Measurements from ENCODE around the gene DUSP1. TPM values are rescaled to one million over a fixed set of nuclear protein-coding genes. Genes with fewer than 3 reads are reported as not detected.

Gene DUSP1
- total and polyA plus RNA-seq, 7 donors: 99.9 to 1,033 (median 449) TPM

DNA sequence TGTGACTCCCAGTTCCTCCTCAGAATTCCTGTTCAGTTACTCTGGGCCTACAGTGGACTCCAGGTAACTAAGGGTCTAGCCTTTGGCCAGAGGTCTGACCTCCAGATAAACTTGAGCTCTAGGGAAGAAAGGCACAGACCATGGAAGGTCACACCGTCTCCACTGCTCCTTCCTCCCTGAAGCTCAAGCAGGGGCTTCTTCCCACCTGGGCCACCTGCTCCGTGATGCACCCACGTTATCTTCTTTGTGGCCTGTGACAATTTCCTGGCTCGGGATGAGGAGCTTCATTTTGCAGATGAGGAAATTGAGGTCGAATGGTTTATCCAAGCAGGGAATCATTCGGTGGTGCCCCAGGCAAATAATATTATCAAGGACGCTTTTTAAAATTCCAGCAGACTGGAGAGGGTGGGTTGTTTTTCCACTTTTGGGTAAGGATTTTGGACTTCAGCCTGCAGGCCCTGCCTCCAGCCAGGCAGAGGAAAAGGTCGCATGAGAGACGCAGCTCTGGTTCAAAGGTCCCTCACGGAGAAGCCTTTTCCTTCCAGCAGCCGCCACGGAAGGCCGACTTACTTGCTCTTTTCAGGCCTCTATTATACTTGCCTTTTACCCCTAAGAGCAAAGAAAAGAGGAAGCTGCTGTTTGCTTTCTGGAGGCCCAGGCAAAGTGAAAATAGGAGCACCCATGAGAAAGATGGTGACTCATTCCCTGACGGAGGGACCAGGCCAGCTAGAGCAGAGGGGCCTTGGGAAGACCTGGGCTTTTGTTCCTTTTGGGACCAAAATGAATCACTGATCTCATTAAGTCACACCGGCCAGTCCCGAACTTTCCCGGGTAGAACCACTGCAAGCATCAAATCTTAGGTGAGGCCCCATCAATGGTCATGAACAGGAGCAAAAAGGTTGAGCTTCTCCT lies 22.8 kb upstream of the DUSP1 start:
- WGBS, 2 donors: 81 to 88% methylated on average over 17 of the region's 17 CpGs

DNA sequence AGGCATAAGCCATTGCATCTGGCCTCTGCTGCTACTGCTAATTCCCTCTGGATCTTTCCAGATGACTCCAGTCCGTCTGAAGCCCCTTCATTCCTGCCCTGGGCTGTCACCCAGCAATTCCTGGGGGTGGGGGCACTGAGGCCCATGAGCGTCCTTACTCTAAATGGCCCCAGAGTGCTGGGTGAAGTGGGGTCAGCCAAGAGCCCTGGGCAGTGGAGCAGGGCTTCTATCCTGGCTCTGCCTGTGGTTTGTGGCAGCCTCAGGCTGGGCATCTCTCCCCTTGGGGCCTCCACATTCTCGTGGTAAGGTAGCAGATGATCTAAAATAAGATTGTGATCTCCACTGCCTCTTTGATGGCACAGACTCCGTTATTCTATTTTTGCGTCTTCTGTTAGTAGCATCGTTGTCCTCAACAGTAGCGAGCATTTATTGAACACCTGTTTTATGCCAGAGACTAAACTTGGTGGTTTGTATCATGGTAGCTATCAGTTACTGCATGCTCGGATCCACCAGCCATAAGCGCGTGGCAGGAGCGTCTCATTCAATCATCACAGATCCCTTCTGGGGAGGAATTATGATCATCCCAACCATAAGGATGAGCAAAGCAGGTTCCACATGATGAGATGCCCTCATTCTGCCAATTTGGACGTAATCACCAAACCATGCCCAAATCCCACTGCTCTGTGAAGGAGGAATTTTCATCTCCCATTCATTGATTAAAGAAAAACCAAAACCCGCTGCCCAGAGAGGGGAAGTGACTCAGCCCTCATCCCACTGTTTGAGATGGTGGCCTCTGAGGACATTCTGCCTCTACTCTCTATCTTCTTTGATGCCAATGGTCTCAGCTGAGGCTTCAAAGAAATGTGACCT lies 21.9 kb upstream of the DUSP1 start:
- H3K27ac ChIP-seq: peak overlapping the region; percentile 74 to 87 (median 81)
- no peak overlapping the region for H3K4me3 ChIP-seq
- H3K4me1 ChIP-seq: peaks cover 0 to 52% (median 40%) of the 10 kb centered on the region in 4 donors
- TF ChIP-seq EP300 (IDR thresholded peaks at IDR 0.05): no peak
- TF ChIP-seq POLR2A (IDR thresholded peaks at IDR 0.05): no peak
- TF ChIP-seq, protein P1, sequence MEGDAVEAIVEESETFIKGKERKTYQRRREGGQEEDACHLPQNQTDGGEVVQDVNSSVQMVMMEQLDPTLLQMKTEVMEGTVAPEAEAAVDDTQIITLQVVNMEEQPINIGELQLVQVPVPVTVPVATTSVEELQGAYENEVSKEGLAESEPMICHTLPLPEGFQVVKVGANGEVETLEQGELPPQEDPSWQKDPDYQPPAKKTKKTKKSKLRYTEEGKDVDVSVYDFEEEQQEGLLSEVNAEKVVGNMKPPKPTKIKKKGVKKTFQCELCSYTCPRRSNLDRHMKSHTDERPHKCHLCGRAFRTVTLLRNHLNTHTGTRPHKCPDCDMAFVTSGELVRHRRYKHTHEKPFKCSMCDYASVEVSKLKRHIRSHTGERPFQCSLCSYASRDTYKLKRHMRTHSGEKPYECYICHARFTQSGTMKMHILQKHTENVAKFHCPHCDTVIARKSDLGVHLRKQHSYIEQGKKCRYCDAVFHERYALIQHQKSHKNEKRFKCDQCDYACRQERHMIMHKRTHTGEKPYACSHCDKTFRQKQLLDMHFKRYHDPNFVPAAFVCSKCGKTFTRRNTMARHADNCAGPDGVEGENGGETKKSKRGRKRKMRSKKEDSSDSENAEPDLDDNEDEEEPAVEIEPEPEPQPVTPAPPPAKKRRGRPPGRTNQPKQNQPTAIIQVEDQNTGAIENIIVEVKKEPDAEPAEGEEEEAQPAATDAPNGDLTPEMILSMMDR (IDR thresholded peaks at IDR 0.05): no peak
- no peak for TF ChIP-seq POLR2AphosphoS5 (IDR thresholded peaks at IDR 0.05)
- no peak for DNase-seq
- H3K36me3 ChIP-seq: no peaks in the 10 kb centered on the region
- WGBS, 2 donors: 71 to 91% methylated on average over 13 of the region's 13 CpGs
- H3K9me3 ChIP-seq: no peaks in the 10 kb centered on the region
- intact Hi-C loops (cut with DNase I): no loop called here
- no peaks in the 10 kb centered on the region for H3K27me3 ChIP-seq

More for the DNA sequence above, 22.8 kb upstream of the DUSP1 start:
- TF ChIP-seq EP300 (IDR thresholded peaks at IDR 0.05): no peak
- no peak for TF ChIP-seq POLR2AphosphoS5 (IDR thresholded peaks at IDR 0.05)
- TF ChIP-seq POLR2A (IDR thresholded peaks at IDR 0.05): no peak
- TF ChIP-seq, protein P1 (IDR thresholded peaks at IDR 0.05): no peak
- Histone ChIP-seq H3K27me3 (no peaks in the 10 kb centered on the region), H3K27ac (peak overlapping the region; percentile 74 to 87 (median 81)), H3K9me3 (no peaks in the 10 kb centered on the region), H3K36me3 (no peaks in the 10 kb centered on the region), H3K4me1 (peaks cover 0 to 52% (median 35%) of the 10 kb centered on the region in 4 donors), H3K4me3 (no peak overlapping the region)
- intact Hi-C loops (cut with DNase I): no loop called here
- DNase-seq: peak; percentile 64

DNA sequence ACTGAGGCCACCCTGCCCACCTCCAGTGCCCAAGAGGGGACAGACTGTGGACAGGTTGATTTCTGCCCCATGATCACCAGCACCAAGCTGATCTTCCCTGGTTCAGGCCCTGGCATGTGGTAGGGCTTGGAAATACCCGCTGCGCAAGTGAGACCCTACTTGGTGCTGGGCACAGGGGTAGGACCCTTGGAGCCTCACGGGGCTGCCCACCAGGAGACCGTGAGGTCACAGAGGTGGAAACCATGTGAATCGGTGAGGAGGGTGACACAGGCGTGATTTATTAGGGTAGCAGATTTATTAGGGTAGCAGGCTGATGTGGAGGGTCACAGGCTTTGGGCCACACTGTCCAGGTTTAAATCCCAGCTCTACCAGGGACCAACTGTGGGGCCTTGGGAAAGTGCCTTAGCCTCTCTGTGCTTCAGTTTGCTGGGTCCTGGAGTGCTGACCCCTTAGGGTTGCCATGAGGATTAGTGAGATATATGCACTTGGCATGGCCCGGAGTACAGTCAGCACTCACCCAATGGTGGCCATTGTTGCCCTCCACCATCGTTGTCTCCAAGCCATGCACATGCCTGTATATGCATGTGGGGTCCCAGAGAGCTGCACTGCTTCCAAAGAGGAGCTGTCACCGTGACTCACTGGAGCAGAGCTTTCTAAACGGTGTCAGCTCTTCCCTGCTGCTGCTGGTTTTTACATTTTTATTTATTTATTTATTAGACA lies 20.9 kb upstream of the DUSP1 start:
- peaks cover 0 to 52% (median 39%) of the 10 kb centered on the region in 4 donors for H3K4me1 ChIP-seq
- intact Hi-C loops (cut with DNase I): no loop called here
- H3K4me3 ChIP-seq: no peak overlapping the region
- 93% methylated on average over 10 of the region's 10 CpGs for WGBS, 2 donors
- TF ChIP-seq POLR2AphosphoS5 (IDR thresholded peaks at IDR 0.05): no peak
- TF ChIP-seq EP300 (IDR thresholded peaks at IDR 0.05): no peak
- TF ChIP-seq, protein P1 (IDR thresholded peaks at IDR 0.05): no peak
- TF ChIP-seq POLR2A (IDR thresholded peaks at IDR 0.05): no peak
- H3K27ac ChIP-seq: peak overlapping the region in 1 of 4 donors; percentile 25
- no peak for DNase-seq
- H3K9me3 ChIP-seq: no peaks in the 10 kb centered on the region
- no peaks in the 10 kb centered on the region for H3K36me3 ChIP-seq
- no peaks in the 10 kb centered on the region for H3K27me3 ChIP-seq

DNA sequence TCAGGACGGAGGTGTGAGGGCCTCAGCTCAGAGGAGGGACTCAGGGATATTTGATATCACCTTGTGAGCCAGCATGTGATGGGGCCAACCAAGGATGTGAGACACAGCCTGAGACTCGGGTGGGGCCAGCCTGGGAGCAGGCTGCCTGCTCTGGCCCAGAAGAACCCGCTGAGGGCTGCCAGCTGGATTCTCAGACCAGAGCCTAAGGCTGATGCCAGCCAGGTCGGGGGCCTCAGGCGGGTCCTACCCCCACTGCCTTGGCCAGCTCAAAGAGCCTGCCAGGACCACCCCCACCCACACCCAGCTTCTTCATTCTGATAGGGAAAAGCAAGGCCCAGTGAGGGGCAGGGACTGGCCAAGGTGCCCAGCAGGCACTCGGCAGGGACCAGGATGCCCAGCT lies 20.3 kb upstream of the DUSP1 start:
- no peaks in the 10 kb centered on the region for H3K36me3 ChIP-seq
- intact Hi-C loops (cut with DNase I): no loop called here
- WGBS, 2 donors: 86% methylated on average over 6 of the region's 6 CpGs
- H3K4me3 ChIP-seq: no peak overlapping the region
- H3K27me3 ChIP-seq: no peaks in the 10 kb centered on the region
- no peak for TF ChIP-seq POLR2A (IDR thresholded peaks at IDR 0.05)
- no peak for TF ChIP-seq EP300 (IDR thresholded peaks at IDR 0.05)
- TF ChIP-seq, protein P1 (IDR thresholded peaks at IDR 0.05): no peak
- TF ChIP-seq POLR2AphosphoS5 (IDR thresholded peaks at IDR 0.05): no peak
- H3K9me3 ChIP-seq: no peaks in the 10 kb centered on the region
- peak; percentile 66 for DNase-seq
- H3K4me1 ChIP-seq: peaks cover 0 to 52% (median 39%) of the 10 kb centered on the region in 4 donors
- peak overlapping the region in 2 of 4 donors; percentile 13 to 25 for H3K27ac ChIP-seq
